HG03139 (cell line): ENCODE data around the gene BANK1.
"Not testable (repeated sequence)": the region's sequence is repeated elsewhere in the genome, so short reads cannot be mapped to it uniquely, and the experiment has no call there.

Experiments used
- ATAC-seq: cut with Tn5 transposase; IDR thresholded peaks from one replicate; pipeline ENCODE4 v1.9.1; 2021; ENCODE audit not compliant: unreplicated experiment

BANK1 gene

GRCh38 chr4:101871962-101872676, 81.6 kb downstream of the BANK1 start:
- no peak for ATAC-seq

- ATAC-seq = no peak
Measured at GRCh38 chr4:101885574-101885973, 95.0 kb downstream of the BANK1 start.

- ATAC-seq = no peak
Measured at GRCh38 chr4:101886826-101887225, 96.3 kb downstream of the BANK1 start.

GRCh38 chr4:101888472-101888871, 97.9 kb downstream of the BANK1 start:
- ATAC-seq = no peak

- ATAC-seq = not testable (repeated sequence)
Measured at GRCh38 chr4:101905527-101905926, 115.0 kb downstream of the BANK1 start.

GRCh38 chr4:101910786-101911373, 120.3 kb downstream of the BANK1 start:
- no peak for ATAC-seq

GRCh38 chr4:101911616-101912015, 121.1 kb downstream of the BANK1 start:
- no peak for ATAC-seq

GRCh38 chr4:101914761-101915160, 124.2 kb downstream of the BANK1 start:
- no peak for ATAC-seq

- no peak for ATAC-seq
Measured at GRCh38 chr4:101919373-101919977, 128.9 kb downstream of the BANK1 start.

GRCh38 chr4:101921370-101921769, 130.8 kb downstream of the BANK1 start:
- ATAC-seq = no peak

GRCh38 chr4:101931619-101932018, 141.1 kb downstream of the BANK1 start:
- no peak for ATAC-seq

- no peak for ATAC-seq
Measured at GRCh38 chr4:101933855-101934254, 143.3 kb downstream of the BANK1 start.

GRCh38 chr4:101938836-101939235, 148.3 kb downstream of the BANK1 start:
- ATAC-seq = no peak

- no peak for ATAC-seq
Measured at GRCh38 chr4:101941816-101942358, 151.4 kb downstream of the BANK1 start.

- ATAC-seq = no peak
Measured at GRCh38 chr4:101942891-101943290, 152.4 kb downstream of the BANK1 start.

- no peak for ATAC-seq
Measured at GRCh38 chr4:101944649-101945048, 154.1 kb downstream of the BANK1 start.

GRCh38 chr4:101948055-101948454, 157.5 kb downstream of the BANK1 start:
- ATAC-seq = no peak

- no peak for ATAC-seq
Measured at GRCh38 chr4:101948951-101949350, 158.4 kb downstream of the BANK1 start.

GRCh38 chr4:101950258-101950979, 159.9 kb downstream of the BANK1 start:
- ATAC-seq = no peak

- ATAC-seq = no peak
Measured at GRCh38 chr4:101952985-101953384, 162.5 kb downstream of the BANK1 start.

GRCh38 chr4:101953949-101954348, 163.4 kb downstream of the BANK1 start:
- no peak for ATAC-seq
